HUES6 (cell line): ENCODE measurements around the gene CCDC69.
"Not testable (repeated sequence)": the region's sequence is repeated elsewhere in the genome, so short reads cannot be mapped to it uniquely, and the experiment has no call there.

Source experiments
- H3K27ac ChIP-seq: 2 replicates; pipeline ENCODE4 v1.7.0; 2013; ENCODE audit warnings: low read depth, mild to moderate bottlenecking, low read length, inconsistent platforms
- H3K27me3 ChIP-seq: 2 replicates; pipeline ENCODE4 v1.6.1; 2013; ENCODE audit warnings: low read length; ENCODE audit not compliant: control insufficient read depth, insufficient read depth
- H3K36me3 ChIP-seq: 2 replicates; pipeline ENCODE4 v1.6.1; 2013; ENCODE audit warnings: low read length; ENCODE audit not compliant: control insufficient read depth, insufficient read depth
- H3K4me1 ChIP-seq: 2 replicates; pipeline ENCODE4 v1.6.1; 2013; ENCODE audit warnings: low read length; ENCODE audit not compliant: control insufficient read depth, insufficient read depth
- H3K4me3 ChIP-seq: 2 replicates; pipeline ENCODE4 v1.5.1; 2013; ENCODE audit warnings: low read depth, low read length
- H3K9ac ChIP-seq: one replicate; pipeline ENCODE4 v1.6.1; 2013; ENCODE audit warnings: mild to moderate bottlenecking, low read length
- H3K9me3 ChIP-seq: 2 replicates; pipeline ENCODE4 v1.6.1; 2013; ENCODE audit warnings: low read depth, low read length; ENCODE audit not compliant: control insufficient read depth, insufficient read depth

Gene CCDC69

GRCh38 chr5:151255621-151256286 is 31.9 kb upstream of the CCDC69 start:
- H3K27me3 ChIP-seq = no peaks in the 10 kb centered on the region
- H3K9me3 ChIP-seq = no peaks in the 10 kb centered on the region
- no peak overlapping the region for H3K27ac ChIP-seq
- H3K4me3 ChIP-seq = no peak overlapping the region
- H3K9ac ChIP-seq = no peak overlapping the region
- H3K36me3 ChIP-seq = no peaks in the 10 kb centered on the region
- peaks cover 21% of the 10 kb centered on the region for H3K4me1 ChIP-seq

GRCh38 chr5:151254990-151255389 is 31.1 kb upstream of the CCDC69 start:
- H3K4me1 ChIP-seq = peaks cover 28% of the 10 kb centered on the region
- H3K4me3 ChIP-seq, H3K9ac ChIP-seq, H3K27me3 ChIP-seq, H3K36me3 ChIP-seq, H3K9me3 ChIP-seq, H3K27ac ChIP-seq: not testable (repeated sequence)

- peak overlapping the region; percentile 86; the same call in 1 of the 2 replicates for H3K4me3 ChIP-seq
- H3K27ac ChIP-seq = no peak overlapping the region
- no peaks in the 10 kb centered on the region for H3K27me3 ChIP-seq
- H3K36me3 ChIP-seq = no peaks in the 10 kb centered on the region
- peaks cover 28% of the 10 kb centered on the region for H3K4me1 ChIP-seq
- no peaks in the 10 kb centered on the region for H3K9me3 ChIP-seq
- no peak overlapping the region for H3K9ac ChIP-seq
Measured at GRCh38 chr5:151254556-151254955, 30.7 kb upstream of the CCDC69 start.

GRCh38 chr5:151253605-151253950 is 29.7 kb upstream of the CCDC69 start:
- Histone ChIP-seq H3K4me3 (peak overlapping the region; percentile 86), H3K27me3 (no peaks in the 10 kb centered on the region), H3K9me3 (no peaks in the 10 kb centered on the region), H3K9ac (peak overlapping the region; percentile 65), H3K4me1 (peaks cover 28% of the 10 kb centered on the region), H3K27ac (no peak overlapping the region), H3K36me3 (no peaks in the 10 kb centered on the region)

- no peak within 1 kb of the TSS for H3K27ac ChIP-seq
- no peaks in the 10 kb centered on the region for H3K36me3 ChIP-seq
- H3K4me1 ChIP-seq = peaks cover 24% of the 10 kb centered on the region
Measured at GRCh38 chr5:151252762-151253604, 29.1 kb upstream of the CCDC69 start, which contains the start of gene GM2A. GM2A (plus strand) TSS chr5:151253185; CDS start chr5:151253217, 32 bp downstream.

GRCh38 chr5:151251621-151252020 is 27.7 kb upstream of the CCDC69 start:
- Histone ChIP-seq H3K4me3 (no peak overlapping the region), H3K9me3 (no peaks in the 10 kb centered on the region), H3K27me3 (no peaks in the 10 kb centered on the region), H3K36me3 (no peaks in the 10 kb centered on the region), H3K9ac (no peak overlapping the region), H3K27ac (no peak overlapping the region), H3K4me1 (peaks cover 13% of the 10 kb centered on the region)

More at GRCh38 chr5:151252762-151253604, 29.1 kb upstream of the CCDC69 start, which contains the start of gene GM2A:
- H3K27me3 ChIP-seq = no peaks in the 10 kb centered on the region
- H3K9ac ChIP-seq = peak within 1 kb of the TSS; percentile 65
- no peaks in the 10 kb centered on the region for H3K9me3 ChIP-seq
- H3K4me3 ChIP-seq = peak within 1 kb of the TSS; percentile 86

DNA sequence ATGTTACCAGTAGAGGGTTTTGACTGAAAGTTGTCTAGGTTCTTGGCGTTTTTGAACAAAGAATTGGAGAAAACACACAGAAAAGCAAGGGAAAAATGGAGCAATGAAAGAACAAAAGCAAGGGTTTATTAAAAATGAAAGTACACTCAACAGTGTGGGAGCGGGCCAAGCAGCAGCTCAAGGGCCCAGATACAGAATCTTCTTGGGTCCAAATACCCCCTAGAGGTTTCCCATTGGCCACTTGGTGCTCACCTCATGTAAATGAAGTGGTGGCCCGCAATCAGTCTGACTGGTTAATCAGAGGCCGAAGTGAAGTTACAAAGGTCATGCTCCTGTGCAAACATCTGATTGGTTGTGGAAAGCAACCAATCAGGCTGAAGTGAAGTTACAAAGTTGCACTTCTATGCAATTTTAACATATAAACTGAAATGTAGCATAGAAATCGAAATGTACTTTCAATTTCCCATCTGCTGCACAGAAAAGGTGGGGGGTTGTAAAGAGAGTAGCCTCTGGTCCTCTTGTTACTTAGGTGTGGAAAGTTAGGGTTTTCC is 27.2 kb upstream of the CCDC69 start:
- Histone ChIP-seq H3K27me3 (no peaks in the 10 kb centered on the region), H3K9me3 (no peaks in the 10 kb centered on the region), H3K4me3 (no peak overlapping the region), H3K9ac (no peak overlapping the region), H3K4me1 (peaks cover 13% of the 10 kb centered on the region), H3K27ac (no peak overlapping the region), H3K36me3 (no peaks in the 10 kb centered on the region)

DNA sequence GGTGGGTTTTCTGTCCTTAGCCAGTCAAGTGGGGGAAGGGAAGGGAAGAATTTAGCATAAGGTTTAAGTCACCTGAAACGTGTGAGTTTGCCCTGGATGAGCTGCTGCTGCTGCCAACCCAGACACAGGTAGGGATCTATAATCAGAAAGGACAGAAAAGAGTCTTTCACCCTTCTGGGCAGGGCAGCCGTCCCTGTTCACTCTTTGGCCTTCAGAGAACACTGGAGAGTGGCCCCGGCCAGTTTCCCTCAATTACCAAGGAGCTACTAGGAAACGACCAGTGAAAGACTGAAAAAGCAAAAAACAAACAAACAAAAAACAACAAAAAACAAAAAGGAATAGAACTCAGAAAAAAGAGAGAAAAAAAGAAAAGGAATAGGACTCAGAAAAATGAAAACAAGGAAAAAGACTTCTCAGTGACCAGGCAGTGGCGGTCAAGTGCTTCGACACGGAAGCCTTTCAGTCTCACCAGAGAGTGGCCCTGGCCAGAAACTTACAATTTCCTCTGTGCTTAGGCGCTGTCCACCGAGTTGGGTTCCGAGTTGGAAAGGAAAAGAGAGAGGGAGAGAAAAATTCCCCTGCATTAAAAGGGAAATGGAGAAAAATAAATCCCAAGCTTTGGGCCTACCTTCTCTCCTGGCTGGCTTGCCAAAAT is 26.6 kb upstream of the CCDC69 start:
- no peak overlapping the region for H3K27ac ChIP-seq
- H3K9ac ChIP-seq = no peak overlapping the region
- H3K36me3 ChIP-seq = no peaks in the 10 kb centered on the region
- H3K4me1 ChIP-seq = peaks cover 13% of the 10 kb centered on the region
- H3K4me3 ChIP-seq = no peak overlapping the region
- H3K27me3 ChIP-seq = no peaks in the 10 kb centered on the region
- no peaks in the 10 kb centered on the region for H3K9me3 ChIP-seq

DNA sequence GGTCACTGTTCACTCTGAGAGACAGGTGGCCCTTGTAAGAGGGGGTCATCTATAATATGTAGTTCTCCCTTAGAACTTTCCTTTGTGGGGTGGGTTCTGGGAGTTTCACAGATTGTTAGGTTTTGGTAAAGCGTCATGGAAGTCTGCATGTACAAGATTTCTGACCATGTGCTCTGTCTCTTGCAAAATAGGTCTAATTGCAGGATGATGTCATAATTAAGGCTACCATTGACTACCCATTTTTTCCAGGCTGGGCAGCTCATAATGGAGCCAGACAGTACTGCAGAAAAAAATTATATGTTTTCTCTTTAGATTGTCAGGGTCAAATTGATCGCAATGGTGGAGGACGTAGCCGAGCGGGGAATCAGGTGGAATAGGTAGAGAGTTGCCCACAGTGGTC is 25.4 kb upstream of the CCDC69 start:
- Histone ChIP-seq H3K27ac (no peak overlapping the region), H3K9ac (no peak overlapping the region), H3K36me3 (no peaks in the 10 kb centered on the region), H3K4me1 (peaks cover 13% of the 10 kb centered on the region), H3K9me3 (no peaks in the 10 kb centered on the region), H3K27me3 (no peaks in the 10 kb centered on the region), H3K4me3 (no peak overlapping the region)

DNA sequence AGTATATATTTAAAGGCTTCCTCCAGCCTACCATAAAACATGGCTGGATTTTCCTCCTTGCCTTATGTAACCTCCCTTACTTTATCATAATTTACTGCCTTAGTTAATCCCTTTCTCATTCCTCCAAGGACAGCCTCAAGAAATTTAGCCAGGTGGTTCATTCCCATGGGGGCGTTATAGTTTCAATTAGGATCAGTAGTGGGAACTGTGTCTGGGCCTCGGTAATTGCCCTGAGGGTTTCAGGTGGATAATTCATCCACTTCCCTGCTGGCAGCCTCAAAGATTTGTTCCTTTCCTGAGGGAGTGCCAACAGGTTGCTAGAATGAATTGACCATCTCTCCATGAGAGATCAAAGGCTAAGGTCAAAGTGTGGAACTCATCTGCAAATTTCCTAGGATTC is 24.8 kb upstream of the CCDC69 start:
- H3K4me1 ChIP-seq = peaks cover 13% of the 10 kb centered on the region
- H3K9me3 ChIP-seq = no peaks in the 10 kb centered on the region
- H3K9ac ChIP-seq = no peak overlapping the region
- H3K36me3 ChIP-seq = no peaks in the 10 kb centered on the region
- H3K27ac ChIP-seq = no peak overlapping the region
- no peaks in the 10 kb centered on the region for H3K27me3 ChIP-seq
- H3K4me3 ChIP-seq = no peak overlapping the region
